Fibroblast of villous mesenchyme (primary cell): Measurements from ENCODE around the gene ADCY2. TPM values are rescaled to one million over a fixed set of nuclear protein-coding genes. Genes with fewer than 3 reads are reported as not detected.

Experiments
- DNase-seq: peaks from one replicate; pipeline ENCODE4 v3.0.0-alpha.2; 2010; ENCODE audit warnings: low read depth
- H3K4me3 ChIP-seq: 2 replicates; pipeline ENCODE4 v1.5.1; 2011; ENCODE audit warnings: low read depth, mild to moderate bottlenecking, low read length
- total RNA-seq: library from RNA; depleted of rRNA; stranded (reverse); fragments of >200 nt; gene quantifications from 2 replicates; pipeline ENCODE4 v1.2.3, GENCODE V29; 2012
- TF ChIP-seq, protein P1 (sequence below): IDR thresholded peaks from 2 replicates; pipeline ENCODE4 v1.5.1; 2012; ENCODE audit warnings: low read depth, mild to moderate bottlenecking, low read length; ENCODE audit not compliant: insufficient read depth

ADCY2 gene
- total RNA-seq, 1 donor = under 0.01 TPM

DNA sequence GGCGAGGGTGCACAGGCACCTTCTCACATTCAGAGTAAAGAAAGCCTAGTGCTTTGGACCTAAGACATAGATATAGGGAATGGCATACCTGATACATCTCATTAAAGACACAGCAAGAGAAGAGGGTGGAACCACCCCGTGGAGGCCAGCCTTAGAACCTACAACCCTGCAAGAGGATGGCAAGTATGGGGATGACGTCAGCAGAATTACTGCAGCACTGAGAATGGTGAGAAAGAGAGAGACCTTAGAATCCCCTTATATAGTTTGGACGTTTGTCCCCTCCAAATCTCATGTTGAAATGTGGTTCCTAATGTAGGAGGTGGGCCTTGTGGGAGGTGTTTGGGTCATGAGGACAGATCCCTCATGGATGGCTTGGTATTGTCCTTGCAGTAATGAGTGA, 28.2 kb upstream of the ADCY2 start:
- no peak overlapping the region for H3K4me3 ChIP-seq
- TF ChIP-seq, protein P1, sequence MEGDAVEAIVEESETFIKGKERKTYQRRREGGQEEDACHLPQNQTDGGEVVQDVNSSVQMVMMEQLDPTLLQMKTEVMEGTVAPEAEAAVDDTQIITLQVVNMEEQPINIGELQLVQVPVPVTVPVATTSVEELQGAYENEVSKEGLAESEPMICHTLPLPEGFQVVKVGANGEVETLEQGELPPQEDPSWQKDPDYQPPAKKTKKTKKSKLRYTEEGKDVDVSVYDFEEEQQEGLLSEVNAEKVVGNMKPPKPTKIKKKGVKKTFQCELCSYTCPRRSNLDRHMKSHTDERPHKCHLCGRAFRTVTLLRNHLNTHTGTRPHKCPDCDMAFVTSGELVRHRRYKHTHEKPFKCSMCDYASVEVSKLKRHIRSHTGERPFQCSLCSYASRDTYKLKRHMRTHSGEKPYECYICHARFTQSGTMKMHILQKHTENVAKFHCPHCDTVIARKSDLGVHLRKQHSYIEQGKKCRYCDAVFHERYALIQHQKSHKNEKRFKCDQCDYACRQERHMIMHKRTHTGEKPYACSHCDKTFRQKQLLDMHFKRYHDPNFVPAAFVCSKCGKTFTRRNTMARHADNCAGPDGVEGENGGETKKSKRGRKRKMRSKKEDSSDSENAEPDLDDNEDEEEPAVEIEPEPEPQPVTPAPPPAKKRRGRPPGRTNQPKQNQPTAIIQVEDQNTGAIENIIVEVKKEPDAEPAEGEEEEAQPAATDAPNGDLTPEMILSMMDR = no peak

DNA sequence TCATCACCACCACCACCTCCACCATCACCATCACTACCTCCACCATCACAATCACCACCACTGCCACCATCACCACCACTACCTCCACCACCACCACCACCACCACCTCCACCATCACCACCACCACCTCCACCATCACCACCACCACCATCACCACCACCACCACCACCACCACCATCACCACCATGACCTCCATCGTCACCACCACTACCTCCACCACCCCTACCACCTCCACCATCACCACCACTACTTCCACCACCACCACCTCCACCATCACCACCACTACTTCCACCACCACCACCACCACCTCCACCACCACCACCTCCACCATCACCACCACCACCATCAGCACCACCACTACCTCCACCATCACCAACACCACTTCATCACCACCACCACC, 23.5 kb upstream of the ADCY2 start:
- TF ChIP-seq, protein P1 = no peak
- DNase-seq = no peak
- no peak overlapping the region for H3K4me3 ChIP-seq

More for the DNA sequence above, 28.2 kb upstream of the ADCY2 start:
- DNase-seq = no peak

DNA sequence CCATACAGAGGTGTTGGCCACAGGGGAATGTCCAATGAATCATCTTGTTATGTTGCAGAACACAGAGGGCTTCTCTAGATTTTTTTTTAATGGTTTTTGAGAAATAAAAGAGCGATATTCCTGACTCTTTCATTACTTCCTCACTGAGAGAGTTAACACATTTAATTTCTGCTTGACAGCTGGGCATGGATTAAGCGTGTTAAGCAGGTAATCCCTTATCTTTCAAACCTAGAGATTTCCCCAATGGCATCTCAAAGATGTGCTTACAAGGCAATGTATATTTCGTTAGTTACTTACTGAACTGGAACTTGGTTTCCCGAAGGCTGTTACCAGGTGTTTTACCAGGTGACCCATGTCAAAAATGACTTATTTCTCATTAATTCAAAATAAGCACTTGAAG, 21.8 kb upstream of the ADCY2 start:
- DNase-seq = no peak
- H3K4me3 ChIP-seq = no peak overlapping the region
- TF ChIP-seq, protein P1 = no peak

DNA sequence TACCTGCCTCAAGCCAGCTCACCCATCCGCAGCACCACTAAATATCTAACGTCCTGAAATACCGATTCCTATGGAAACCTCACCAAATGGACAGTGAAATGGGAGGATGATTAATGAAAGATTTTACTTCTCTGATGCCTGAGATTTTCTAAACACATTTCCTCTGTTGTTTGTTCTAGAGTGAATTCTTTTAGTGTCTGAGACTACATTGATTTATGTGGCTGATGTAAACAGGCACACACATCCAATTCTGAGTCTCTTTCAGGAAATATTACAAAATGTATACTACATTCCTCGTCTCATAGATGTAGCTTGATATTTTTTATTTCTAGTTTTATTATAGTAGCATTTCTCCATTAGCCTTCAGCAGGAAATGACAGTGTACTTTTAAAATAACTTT, 20.5 kb upstream of the ADCY2 start:
- TF ChIP-seq, protein P1 = no peak
- H3K4me3 ChIP-seq = no peak overlapping the region
- no peak for DNase-seq

DNA sequence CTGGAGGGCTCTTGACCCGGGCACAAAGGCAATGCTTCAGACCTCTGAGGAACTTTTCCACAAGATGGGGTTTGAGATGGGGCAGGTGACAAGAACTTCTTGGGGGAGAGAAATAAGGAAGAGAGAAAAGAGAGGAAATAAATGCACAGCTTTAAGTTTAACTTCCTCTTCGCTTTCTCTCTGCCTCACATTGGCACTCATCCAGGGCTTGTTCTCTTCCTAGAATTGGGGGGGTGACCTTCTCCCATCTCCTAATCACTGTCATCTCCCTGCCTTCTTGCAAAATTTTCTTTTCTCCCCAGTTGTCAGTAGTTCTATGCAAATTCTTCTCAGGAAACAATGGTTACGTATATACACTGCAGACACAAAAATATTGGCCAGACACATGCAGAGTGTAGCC, 19.1 kb upstream of the ADCY2 start:
- DNase-seq = no peak
- H3K4me3 ChIP-seq = no peak overlapping the region
- TF ChIP-seq, protein P1 = no peak

DNA sequence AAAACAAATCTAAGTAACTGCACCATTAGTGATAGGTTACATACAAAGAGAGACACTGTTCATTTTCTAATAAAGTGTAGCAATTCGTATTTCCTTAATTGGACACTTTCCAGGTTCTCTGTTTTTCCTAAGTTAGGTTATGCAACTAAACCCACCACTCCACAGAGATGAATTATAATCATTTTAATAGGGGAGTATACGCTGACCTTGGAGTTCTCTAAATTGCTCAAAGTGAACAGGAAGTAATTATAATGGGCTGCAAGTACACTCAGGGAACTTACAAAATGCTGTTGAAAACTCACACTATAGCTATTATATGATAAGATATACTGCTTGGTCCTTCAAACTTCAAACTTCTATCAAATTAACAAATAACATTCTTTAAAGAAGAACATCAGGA, 18.2 kb upstream of the ADCY2 start:
- TF ChIP-seq, protein P1 = no peak
- DNase-seq = no peak
- H3K4me3 ChIP-seq = no peak overlapping the region

DNA sequence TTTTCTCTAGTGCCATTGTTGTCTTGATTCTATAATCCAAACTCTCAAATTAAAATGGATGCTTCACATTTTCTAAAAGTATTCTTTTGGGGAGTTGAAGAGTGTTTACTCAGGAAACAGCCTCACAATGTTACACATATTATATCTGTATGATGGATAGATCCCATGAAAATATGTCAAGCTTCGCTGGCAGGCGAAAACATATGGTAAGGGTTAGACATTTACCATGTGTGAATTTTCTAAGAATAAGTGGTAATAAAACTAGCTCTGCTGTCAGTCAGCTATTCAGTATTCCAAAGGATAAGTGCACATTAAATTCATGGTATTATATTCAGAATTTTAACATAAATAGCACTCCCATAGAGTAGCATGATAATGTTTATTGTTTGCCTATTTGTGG, 13.3 kb upstream of the ADCY2 start:
- DNase-seq = no peak
- H3K4me3 ChIP-seq = no peak overlapping the region
- TF ChIP-seq, protein P1 = no peak
